Hematopoietic multipotent progenitor cell treated with erythropoietin and hydrocortisone succinate and interleukin-3 and kit ligand, for 4 days (in vitro differentiated cells): ENCODE measurements around the gene CGB1.
"Not testable (repeated sequence)": the region's sequence is repeated elsewhere in the genome, so short reads cannot be mapped to it uniquely, and the experiment has no call there.

Experiments used
- DNase-seq: peaks from one replicate; pipeline ENCODE4 v3.0.0-alpha.2; 2015

CGB1 gene

GRCh38 chr19:49057636-49058234, 21.0 kb upstream of the CGB1 start, which contains the start of gene CGB7:
Gene CGB7 (minus strand): TSS chr19:49057749. CDS start chr19:49055375, 2,374 bp downstream.
- DNase-seq = no peak

- DNase-seq = not testable (repeated sequence)
These were observed 20.4 kb upstream of the CGB1 start for GRCh38 chr19:49056902-49057596.

GRCh38 chr19:49056101-49056901, 19.6 kb upstream of the CGB1 start:
- DNase-seq = peak; percentile 61

GRCh38 chr19:49050376-49051033, 13.8 kb upstream of the CGB1 start:
- not testable (repeated sequence) for DNase-seq

GRCh38 chr19:49049834-49050233, 13.1 kb upstream of the CGB1 start:
- not testable (repeated sequence) for DNase-seq

- DNase-seq = not testable (repeated sequence)
These were observed 12.3 kb upstream of the CGB1 start, which contains the start of gene CGB8 for GRCh38 chr19:49049011-49049410. Gene CGB8 (minus strand): TSS chr19:49049111. CDS start chr19:49048739, 372 bp downstream.

- DNase-seq = not testable (repeated sequence)
These were observed 6.9 kb upstream of the CGB1 start, which contains the start of gene CGB5 for GRCh38 chr19:49043548-49043947. Gene CGB5 (plus strand): TSS chr19:49043848. CDS start chr19:49044210, 362 bp downstream.

- DNase-seq = not testable (repeated sequence)
These were observed 6.0 kb upstream of the CGB1 start for GRCh38 chr19:49042666-49043065.

- DNase-seq = no peak
These were observed 5.5 kb upstream of the CGB1 start for GRCh38 chr19:49042177-49042576.

GRCh38 chr19:49039736-49040135, 3.0 kb upstream of the CGB1 start:
- not testable (repeated sequence) for DNase-seq

- DNase-seq = not testable (repeated sequence)
These were observed 2.0 kb upstream of the CGB1 start for GRCh38 chr19:49038557-49039276.

- DNase-seq = not testable (repeated sequence)
These were observed 1.4 kb upstream of the CGB1 start for GRCh38 chr19:49038111-49038510.

GRCh38 chr19:49031642-49032301, 4.9 kb downstream of the CGB1 start, which contains the start of gene CGB2:
Gene CGB2 (plus strand): TSS chr19:49031890. CDS start chr19:49032096, 206 bp downstream.
- DNase-seq = peak; percentile 83

GRCh38 chr19:49030323-49030722, 6.4 kb downstream of the CGB1 start:
- DNase-seq = not testable (repeated sequence)

- DNase-seq = not testable (repeated sequence)
These were observed 6.9 kb downstream of the CGB1 start for GRCh38 chr19:49029749-49030148.

GRCh38 chr19:49028686-49029085, 8.0 kb downstream of the CGB1 start:
- DNase-seq = not testable (repeated sequence)

GRCh38 chr19:49025599-49025998, 11.1 kb downstream of the CGB1 start:
- not testable (repeated sequence) for DNase-seq

- not testable (repeated sequence) for DNase-seq
These were observed 11.6 kb downstream of the CGB1 start for GRCh38 chr19:49025088-49025487.

GRCh38 chr19:49024233-49024632, 12.5 kb downstream of the CGB1 start, which contains the start of gene CGB3:
Gene CGB3 (minus strand): TSS chr19:49024333. CDS start chr19:49023971, 362 bp downstream.
- DNase-seq = not testable (repeated sequence)

- DNase-seq = no peak
These were observed 14.6 kb downstream of the CGB1 start for GRCh38 chr19:49022116-49022515.
